K562 (cell line): ENCODE results near the gene ZFYVE21. TPM values are rescaled to one million over a fixed set of nuclear protein-coding genes. Genes with fewer than 3 reads are reported as not detected.

Source experiments
- L3MBTL2 ChIP-seq: fragments of 450-650 bp; IDR thresholded peaks from 2 replicates; pipeline ENCODE4 v1.6.1; 2016; ENCODE audit warnings: mild to moderate bottlenecking, moderate library complexity
- polyA plus RNA-seq, 8 experiments: library from polyadenylated mRNA; depleted of rRNA in 4 of 8; stranded (reverse) in 5 of 8; unstranded in 3 of 8; fragments of >200 nt; fragmentation: Nextera tagmentation in 2 of 8; fragmentation: Illumina TruSeq in 1 of 8; extraction: Ambion mirVana in 2 of 8; extraction: Trizol in 1 of 8; gene quantifications; 2 replicates each; pipeline versions ENCODE4 v1.2.1 to v1.2.3, GENCODE V29; 2011 to 2014; ENCODE audit warnings: inconsistent platforms in 1 of 8, missing spikeins in 1 of 8
- total RNA-seq, 7 experiments: library from RNA; depleted of rRNA in 6 of 7; stranded (reverse); fragments of >200 nt in 6 of 7; fragmentation: Illumina TruSeq in 2 of 7; extraction: Trizol in 2 of 7; gene quantifications; 2 replicates each; pipeline versions ENCODE4 v1.2.1 to v1.2.3, GENCODE V29; 2011 to 2021; ENCODE audit warnings: low replicate concordance in 1 of 7
- TF ChIP-seq, protein P1 (sequence below): fragments of 450-650 bp; IDR thresholded peaks from 2 replicates; pipeline ENCODE4 v1.6.1; 2016; ENCODE audit warnings: mild to moderate bottlenecking, moderate library complexity
- TF ChIP-seq, protein P2 (sequence below): sonication (generic); formaldehyde crosslinking; IDR thresholded peaks from 2 replicates; pipeline ENCODE4 v1.9.0; 2022; ENCODE audit warnings: mild to moderate bottlenecking, missing genetic modification reagents

Gene ZFYVE21
- total and polyA plus RNA-seq, 9 of the 15 experiments (the other 6 are each of a cell fraction or from before 2014, with no cell fraction given), result 0.90 to 23.1 (median 15.6) TPM

GRCh38 chr14:103746701-103747100 is 31.1 kb downstream of the ZFYVE21 start (continued):
- TF ChIP-seq, protein P1, sequence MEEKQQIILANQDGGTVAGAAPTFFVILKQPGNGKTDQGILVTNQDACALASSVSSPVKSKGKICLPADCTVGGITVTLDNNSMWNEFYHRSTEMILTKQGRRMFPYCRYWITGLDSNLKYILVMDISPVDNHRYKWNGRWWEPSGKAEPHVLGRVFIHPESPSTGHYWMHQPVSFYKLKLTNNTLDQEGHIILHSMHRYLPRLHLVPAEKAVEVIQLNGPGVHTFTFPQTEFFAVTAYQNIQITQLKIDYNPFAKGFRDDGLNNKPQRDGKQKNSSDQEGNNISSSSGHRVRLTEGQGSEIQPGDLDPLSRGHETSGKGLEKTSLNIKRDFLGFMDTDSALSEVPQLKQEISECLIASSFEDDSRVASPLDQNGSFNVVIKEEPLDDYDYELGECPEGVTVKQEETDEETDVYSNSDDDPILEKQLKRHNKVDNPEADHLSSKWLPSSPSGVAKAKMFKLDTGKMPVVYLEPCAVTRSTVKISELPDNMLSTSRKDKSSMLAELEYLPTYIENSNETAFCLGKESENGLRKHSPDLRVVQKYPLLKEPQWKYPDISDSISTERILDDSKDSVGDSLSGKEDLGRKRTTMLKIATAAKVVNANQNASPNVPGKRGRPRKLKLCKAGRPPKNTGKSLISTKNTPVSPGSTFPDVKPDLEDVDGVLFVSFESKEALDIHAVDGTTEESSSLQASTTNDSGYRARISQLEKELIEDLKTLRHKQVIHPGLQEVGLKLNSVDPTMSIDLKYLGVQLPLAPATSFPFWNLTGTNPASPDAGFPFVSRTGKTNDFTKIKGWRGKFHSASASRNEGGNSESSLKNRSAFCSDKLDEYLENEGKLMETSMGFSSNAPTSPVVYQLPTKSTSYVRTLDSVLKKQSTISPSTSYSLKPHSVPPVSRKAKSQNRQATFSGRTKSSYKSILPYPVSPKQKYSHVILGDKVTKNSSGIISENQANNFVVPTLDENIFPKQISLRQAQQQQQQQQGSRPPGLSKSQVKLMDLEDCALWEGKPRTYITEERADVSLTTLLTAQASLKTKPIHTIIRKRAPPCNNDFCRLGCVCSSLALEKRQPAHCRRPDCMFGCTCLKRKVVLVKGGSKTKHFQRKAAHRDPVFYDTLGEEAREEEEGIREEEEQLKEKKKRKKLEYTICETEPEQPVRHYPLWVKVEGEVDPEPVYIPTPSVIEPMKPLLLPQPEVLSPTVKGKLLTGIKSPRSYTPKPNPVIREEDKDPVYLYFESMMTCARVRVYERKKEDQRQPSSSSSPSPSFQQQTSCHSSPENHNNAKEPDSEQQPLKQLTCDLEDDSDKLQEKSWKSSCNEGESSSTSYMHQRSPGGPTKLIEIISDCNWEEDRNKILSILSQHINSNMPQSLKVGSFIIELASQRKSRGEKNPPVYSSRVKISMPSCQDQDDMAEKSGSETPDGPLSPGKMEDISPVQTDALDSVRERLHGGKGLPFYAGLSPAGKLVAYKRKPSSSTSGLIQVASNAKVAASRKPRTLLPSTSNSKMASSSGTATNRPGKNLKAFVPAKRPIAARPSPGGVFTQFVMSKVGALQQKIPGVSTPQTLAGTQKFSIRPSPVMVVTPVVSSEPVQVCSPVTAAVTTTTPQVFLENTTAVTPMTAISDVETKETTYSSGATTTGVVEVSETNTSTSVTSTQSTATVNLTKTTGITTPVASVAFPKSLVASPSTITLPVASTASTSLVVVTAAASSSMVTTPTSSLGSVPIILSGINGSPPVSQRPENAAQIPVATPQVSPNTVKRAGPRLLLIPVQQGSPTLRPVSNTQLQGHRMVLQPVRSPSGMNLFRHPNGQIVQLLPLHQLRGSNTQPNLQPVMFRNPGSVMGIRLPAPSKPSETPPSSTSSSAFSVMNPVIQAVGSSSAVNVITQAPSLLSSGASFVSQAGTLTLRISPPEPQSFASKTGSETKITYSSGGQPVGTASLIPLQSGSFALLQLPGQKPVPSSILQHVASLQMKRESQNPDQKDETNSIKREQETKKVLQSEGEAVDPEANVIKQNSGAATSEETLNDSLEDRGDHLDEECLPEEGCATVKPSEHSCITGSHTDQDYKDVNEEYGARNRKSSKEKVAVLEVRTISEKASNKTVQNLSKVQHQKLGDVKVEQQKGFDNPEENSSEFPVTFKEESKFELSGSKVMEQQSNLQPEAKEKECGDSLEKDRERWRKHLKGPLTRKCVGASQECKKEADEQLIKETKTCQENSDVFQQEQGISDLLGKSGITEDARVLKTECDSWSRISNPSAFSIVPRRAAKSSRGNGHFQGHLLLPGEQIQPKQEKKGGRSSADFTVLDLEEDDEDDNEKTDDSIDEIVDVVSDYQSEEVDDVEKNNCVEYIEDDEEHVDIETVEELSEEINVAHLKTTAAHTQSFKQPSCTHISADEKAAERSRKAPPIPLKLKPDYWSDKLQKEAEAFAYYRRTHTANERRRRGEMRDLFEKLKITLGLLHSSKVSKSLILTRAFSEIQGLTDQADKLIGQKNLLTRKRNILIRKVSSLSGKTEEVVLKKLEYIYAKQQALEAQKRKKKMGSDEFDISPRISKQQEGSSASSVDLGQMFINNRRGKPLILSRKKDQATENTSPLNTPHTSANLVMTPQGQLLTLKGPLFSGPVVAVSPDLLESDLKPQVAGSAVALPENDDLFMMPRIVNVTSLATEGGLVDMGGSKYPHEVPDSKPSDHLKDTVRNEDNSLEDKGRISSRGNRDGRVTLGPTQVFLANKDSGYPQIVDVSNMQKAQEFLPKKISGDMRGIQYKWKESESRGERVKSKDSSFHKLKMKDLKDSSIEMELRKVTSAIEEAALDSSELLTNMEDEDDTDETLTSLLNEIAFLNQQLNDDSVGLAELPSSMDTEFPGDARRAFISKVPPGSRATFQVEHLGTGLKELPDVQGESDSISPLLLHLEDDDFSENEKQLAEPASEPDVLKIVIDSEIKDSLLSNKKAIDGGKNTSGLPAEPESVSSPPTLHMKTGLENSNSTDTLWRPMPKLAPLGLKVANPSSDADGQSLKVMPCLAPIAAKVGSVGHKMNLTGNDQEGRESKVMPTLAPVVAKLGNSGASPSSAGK, result peak; percentile 34; the same call in 1 of the 2 replicates
- TF ChIP-seq L3MBTL2, result peak; percentile 50
- TF ChIP-seq, protein P2, sequence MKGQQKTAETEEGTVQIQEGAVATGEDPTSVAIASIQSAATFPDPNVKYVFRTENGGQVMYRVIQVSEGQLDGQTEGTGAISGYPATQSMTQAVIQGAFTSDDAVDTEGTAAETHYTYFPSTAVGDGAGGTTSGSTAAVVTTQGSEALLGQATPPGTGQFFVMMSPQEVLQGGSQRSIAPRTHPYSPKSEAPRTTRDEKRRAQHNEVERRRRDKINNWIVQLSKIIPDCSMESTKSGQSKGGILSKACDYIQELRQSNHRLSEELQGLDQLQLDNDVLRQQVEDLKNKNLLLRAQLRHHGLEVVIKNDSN (CRISPR knock-in tag), result 0 out of 2 replicates have a peak, but pooled peaks have one; percentile 44
